ENCODE data around the gene NFE2L1.

Gene NFE2L1

DNA sequence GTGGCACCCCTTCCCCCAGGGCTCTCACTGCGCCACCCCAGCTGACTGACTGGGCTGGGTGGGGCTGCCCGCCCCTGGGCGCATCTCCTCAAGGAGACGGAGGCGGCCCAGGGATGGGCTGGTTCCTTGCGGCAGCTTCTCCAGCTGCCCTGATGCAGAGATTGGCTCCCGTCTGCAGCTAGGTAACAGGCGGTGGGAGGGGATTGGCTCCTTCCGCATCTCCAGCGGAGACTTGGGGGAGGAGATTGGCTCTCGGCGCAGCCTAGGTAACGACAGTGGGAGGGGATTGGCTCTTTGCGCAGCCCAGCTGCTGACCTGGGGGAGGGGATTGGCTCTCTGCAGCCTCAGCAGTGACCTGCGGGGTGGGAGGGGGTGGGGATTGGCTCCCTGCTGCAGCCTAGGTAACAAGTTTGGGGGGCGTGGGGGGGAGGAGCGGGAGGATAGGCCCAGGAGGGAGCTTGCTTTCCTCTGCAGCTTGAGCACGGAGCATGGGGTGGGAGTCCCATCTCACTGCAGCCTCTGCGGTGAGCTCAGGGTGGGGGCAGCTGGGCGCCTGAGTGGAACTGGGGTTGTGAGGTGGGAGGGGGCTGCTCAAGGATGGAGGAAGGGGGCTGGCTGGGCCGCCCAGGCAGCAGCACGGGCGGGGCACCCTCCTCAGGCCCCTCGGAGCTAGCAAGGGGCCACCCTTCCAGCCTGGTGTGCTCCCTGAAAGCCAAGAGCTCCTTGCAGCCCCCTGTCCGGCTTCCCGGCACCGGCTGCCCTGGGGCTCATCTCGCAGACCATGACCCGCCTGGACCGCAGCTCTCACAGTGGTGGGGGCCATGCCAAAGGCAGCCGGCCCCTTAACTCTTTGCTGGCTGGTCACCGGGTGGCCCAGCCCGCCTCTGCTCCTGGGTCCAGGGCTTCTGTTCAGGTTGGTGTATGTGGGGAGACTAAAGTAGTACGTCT is 6.4 kb downstream of the NFE2L1 start:
- DNase-seq (ENCODE audit: low read depth): peak; percentile 47
- H3K4me3 ChIP-seq (ENCODE audit: low read depth, low read length): peak overlapping the region; percentile 33
- TF ChIP-seq, protein P1, sequence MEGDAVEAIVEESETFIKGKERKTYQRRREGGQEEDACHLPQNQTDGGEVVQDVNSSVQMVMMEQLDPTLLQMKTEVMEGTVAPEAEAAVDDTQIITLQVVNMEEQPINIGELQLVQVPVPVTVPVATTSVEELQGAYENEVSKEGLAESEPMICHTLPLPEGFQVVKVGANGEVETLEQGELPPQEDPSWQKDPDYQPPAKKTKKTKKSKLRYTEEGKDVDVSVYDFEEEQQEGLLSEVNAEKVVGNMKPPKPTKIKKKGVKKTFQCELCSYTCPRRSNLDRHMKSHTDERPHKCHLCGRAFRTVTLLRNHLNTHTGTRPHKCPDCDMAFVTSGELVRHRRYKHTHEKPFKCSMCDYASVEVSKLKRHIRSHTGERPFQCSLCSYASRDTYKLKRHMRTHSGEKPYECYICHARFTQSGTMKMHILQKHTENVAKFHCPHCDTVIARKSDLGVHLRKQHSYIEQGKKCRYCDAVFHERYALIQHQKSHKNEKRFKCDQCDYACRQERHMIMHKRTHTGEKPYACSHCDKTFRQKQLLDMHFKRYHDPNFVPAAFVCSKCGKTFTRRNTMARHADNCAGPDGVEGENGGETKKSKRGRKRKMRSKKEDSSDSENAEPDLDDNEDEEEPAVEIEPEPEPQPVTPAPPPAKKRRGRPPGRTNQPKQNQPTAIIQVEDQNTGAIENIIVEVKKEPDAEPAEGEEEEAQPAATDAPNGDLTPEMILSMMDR (IDR thresholded peaks at IDR 0.05; ENCODE audit: low read depth, low read length, missing control alignments): no peak
- in situ Hi-C loops (cut with HindIII; ENCODE audit: low sequenced_read_pairs): no loop called here

DNA sequence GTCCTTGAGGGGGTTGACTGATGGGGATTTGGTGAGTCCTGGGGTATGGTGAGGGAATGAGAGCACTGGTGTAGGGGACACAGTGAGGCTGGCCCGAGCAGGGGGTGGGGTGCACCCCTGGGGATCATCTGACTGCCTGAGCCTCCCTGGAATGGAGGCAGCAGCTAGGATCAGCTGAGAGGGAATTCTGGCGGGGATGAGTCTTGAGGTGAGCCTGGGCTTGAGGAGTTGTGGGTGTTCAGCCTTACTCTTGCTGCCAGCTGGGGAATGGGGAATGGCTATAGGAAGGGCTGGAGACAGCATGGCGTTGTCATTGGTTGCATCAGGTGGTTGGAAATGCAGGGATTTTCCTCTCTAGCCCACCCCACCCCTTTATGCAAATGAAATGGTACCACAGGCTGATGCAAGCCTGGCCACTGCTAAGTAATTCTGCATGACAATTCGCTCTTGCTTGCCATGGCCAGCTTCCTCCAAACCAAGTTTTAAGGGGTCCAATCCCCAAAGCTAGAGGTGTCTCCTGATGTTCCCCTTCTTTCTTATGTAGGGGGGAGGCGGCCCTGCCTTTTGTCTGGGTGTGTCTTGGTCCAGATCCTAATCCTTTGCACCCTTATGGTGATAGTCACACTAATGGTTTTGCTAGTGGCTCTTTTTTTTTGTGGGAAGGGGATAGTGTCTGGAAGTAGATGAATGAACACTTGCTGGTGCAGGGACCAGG is 7.5 kb downstream of the NFE2L1 start:
- peak overlapping the region; percentile 33 for H3K4me3 ChIP-seq (ENCODE audit: low read depth, low read length)

DNA sequence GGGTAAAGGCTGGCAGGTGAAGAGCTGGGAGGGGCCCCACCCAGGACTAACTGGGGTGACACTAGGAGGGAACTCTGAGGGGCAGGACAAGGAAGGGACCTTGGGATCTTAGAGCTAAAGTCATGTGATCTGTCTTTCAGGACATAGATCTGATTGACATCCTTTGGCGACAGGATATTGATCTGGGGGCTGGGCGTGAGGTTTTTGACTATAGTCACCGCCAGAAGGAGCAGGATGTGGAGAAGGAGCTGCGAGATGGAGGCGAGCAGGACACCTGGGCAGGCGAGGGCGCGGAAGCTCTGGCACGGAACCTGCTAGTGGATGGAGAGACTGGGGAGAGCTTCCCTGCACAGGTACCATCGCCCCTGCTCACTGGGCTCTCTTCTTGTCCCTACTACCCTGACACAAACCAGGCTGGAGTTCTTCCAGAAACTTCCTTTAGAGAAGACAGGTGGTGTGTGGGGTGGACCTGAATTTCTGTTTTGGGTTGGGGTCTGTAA is 8.1 kb downstream of the NFE2L1 start:
- in situ Hi-C loops (cut with HindIII; ENCODE audit: low sequenced_read_pairs): no loop called here
- TF ChIP-seq, protein P1 (IDR thresholded peaks at IDR 0.05; ENCODE audit: low read depth, low read length, missing control alignments): no peak
- H3K4me3 ChIP-seq (ENCODE audit: low read depth, low read length): no peak overlapping the region

More for the DNA sequence above, 7.5 kb downstream of the NFE2L1 start:
- in situ Hi-C loops (cut with HindIII; ENCODE audit: low sequenced_read_pairs): no loop called here
- TF ChIP-seq, protein P1 (IDR thresholded peaks at IDR 0.05; ENCODE audit: low read depth, low read length, missing control alignments): no peak
- no peak for DNase-seq (ENCODE audit: low read depth)

DNA sequence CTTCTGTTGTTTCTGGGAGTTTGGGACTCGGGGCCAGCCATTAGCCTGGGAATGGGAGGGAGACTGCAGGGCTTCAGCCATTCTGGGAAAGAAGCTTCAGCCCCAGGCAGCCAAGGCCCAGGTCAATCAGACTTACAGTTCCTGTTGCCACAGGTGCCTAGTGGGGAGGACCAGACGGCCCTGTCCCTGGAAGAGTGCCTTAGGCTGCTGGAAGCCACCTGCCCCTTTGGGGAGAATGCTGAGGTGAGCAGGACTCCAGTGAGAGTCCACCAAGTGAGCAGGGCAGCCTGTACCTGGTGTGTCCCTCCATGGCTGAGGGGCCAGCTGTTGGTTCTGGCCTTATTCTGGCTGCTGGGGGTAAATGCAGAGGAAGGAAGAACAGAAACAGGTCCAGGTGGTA is 8.7 kb downstream of the NFE2L1 start:
- no peak overlapping the region for H3K4me3 ChIP-seq (ENCODE audit: low read depth, low read length)
- no peak for DNase-seq (ENCODE audit: low read depth)
- in situ Hi-C loops (cut with HindIII; ENCODE audit: low sequenced_read_pairs): no loop called here
- TF ChIP-seq, protein P1 (IDR thresholded peaks at IDR 0.05; ENCODE audit: low read depth, low read length, missing control alignments): no peak

More for the DNA sequence above, 8.1 kb downstream of the NFE2L1 start:
- DNase-seq (ENCODE audit: low read depth): no peak

DNA sequence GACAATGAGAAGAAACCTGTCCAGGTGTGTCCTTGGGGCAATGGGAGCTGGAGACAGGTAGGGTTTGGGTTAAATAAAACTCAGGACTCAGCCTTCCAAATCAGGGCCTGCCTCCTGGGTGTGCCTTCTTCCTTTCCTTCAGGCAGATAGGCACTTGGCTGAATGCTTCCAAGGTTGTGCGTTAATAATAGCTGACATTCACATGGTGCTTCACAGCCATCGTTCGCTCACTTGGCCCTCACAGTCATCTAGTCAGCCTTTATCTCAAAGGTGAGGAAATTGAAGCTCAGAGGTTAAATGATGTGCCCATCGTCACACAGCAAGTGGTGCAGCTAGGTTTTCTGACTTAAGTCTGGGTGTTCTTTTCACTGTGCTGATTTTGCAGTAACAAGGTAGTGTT is 9.5 kb downstream of the NFE2L1 start:
- no peak overlapping the region for H3K4me3 ChIP-seq (ENCODE audit: low read depth, low read length)
- TF ChIP-seq, protein P1 (IDR thresholded peaks at IDR 0.05; ENCODE audit: low read depth, low read length, missing control alignments): no peak
- DNase-seq (ENCODE audit: low read depth): no peak
- in situ Hi-C loops (cut with HindIII; ENCODE audit: low sequenced_read_pairs): no loop called here

DNA sequence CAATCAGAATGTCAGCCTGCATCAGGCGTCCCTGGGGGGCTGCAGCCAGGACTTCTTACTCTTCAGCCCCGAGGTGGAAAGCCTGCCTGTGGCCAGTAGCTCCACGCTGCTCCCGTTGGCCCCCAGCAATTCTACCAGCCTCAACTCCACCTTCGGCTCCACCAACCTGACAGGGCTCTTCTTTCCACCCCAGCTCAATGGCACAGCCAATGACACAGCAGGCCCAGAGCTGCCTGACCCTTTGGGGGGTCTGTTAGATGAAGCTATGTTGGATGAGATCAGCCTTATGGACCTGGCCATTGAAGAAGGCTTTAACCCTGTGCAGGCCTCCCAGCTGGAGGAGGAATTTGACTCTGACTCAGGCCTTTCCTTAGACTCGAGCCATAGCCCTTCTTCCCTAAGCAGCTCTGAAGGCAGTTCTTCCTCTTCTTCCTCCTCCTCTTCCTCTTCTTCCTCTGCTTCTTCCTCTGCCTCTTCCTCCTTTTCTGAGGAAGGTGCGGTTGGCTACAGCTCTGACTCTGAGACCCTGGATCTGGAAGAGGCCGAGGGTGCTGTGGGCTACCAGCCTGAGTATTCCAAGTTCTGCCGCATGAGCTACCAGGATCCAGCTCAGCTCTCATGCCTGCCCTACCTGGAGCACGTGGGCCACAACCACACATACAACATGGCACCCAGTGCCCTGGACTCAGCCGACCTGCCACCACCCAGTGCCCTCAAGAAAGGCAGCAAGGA is 10.4 kb downstream of the NFE2L1 start:
- in situ Hi-C loops (cut with HindIII; ENCODE audit: low sequenced_read_pairs): no loop called here
- H3K4me3 ChIP-seq (ENCODE audit: low read depth, low read length): no peak overlapping the region
- TF ChIP-seq, protein P1 (IDR thresholded peaks at IDR 0.05; ENCODE audit: low read depth, low read length, missing control alignments): no peak
- DNase-seq (ENCODE audit: low read depth): no peak
